ENCODE data around the gene CLDN10. TPM values are rescaled to one million over a fixed set of nuclear protein-coding genes. Genes with fewer than 3 reads are reported as not detected.

Gene CLDN10
- total and polyA plus RNA-seq, 2 donors (not counting 3 experiments of a cell fraction or from before 2014, with no cell fraction given), result 0.49 to 0.69 TPM

DNA sequence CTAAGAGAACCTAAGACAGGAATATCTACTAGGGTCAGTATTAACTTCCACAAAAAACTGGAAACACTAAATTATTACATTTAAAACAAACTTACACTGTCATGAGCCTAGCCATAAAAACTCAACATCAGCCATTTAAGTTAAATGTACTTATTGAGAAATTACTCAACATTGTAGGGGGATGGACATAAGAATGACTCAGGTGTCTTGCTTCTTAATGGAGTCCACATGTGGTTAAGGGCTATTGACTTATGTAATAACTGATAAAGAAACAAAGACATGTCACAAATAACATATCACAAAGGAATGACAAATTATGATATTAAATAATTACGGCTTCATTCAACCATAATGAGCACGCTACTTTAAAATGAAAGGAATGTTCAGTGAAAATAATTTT, 36.2 kb downstream of the CLDN10 start:
- H3K79me2 ChIP-seq (ENCODE audit: control insufficient read depth, insufficient read depth, low read length), result no peaks in the 10 kb centered on the region
- no peaks in the 10 kb centered on the region for H3K9me1 ChIP-seq (replicated peaks; ENCODE audit: control insufficient read depth, extremely low read depth, insufficient read depth, low read length)
- H3K4me2 ChIP-seq (ENCODE audit: insufficient read depth, low read length), result no peak overlapping the region
- H3K36me3 ChIP-seq (ENCODE audit: control insufficient read depth in 2 of 2, extremely low read depth in 1 of 2, insufficient read depth in 2 of 2, low read length in 2 of 2), result peaks cover 17 to 26% of the 10 kb centered on the region in 2 experiments
- no peaks in the 10 kb centered on the region for H3K9me3 ChIP-seq (replicated peaks; ENCODE audit: control insufficient read depth, insufficient read depth, low read length)
- no peaks in the 10 kb centered on the region for H3K27me3 ChIP-seq (ENCODE audit: control insufficient read depth in 2 of 2, insufficient read depth in 2 of 2, low read length in 2 of 2)
- TF ChIP-seq CTCF (IDR thresholded peaks at IDR 0.05; ENCODE audit: extremely low read depth in 1 of 2, insufficient read depth in 1 of 2, low read depth in 1 of 2, low read length in 2 of 2) (no peak), JUN (IDR thresholded peaks at IDR 0.05; ENCODE audit: borderline replicate concordance, insufficient read depth, insufficient read length, low read depth) (no peak), POLR2AphosphoS5 (IDR thresholded peaks at IDR 0.05; ENCODE audit: insufficient read depth, low read depth, low read length) (no peak), GATA2 (IDR thresholded peaks at IDR 0.05; ENCODE audit: insufficient read depth, insufficient read length, low read depth, low read length) (no peak), FOS (IDR thresholded peaks at IDR 0.05; ENCODE audit: borderline replicate concordance, insufficient read depth, low read length) (no peak), EZH2 (IDR thresholded peaks at IDR 0.05; ENCODE audit: borderline replicate concordance, low read depth, low read length, severe bottlenecking) (no peak), MAX (IDR thresholded peaks at IDR 0.05; ENCODE audit: insufficient read depth, insufficient read length) (no peak), POLR2A (IDR thresholded peaks at IDR 0.05; ENCODE audit: low read depth, low read length) (no peak), MYC (IDR thresholded peaks at IDR 0.05; ENCODE audit: low read depth, low read length) (no peak)
- FAIRE-seq (no peak), DNase-seq (ENCODE audit: low read depth, low spot score) (no peak)
- H3K4me1 ChIP-seq (ENCODE audit: control insufficient read depth, extremely low read depth, insufficient read depth, low read length), result no peaks in the 10 kb centered on the region
- no peak overlapping the region for H3K4me3 ChIP-seq (replicated peaks in 1 of 3; ENCODE audit: insufficient read depth in 1 of 3, low read depth in 1 of 3, low read length in 3 of 3)
- dilution Hi-C loops (cut with MboI; ENCODE audit: extremely low pct_ligation_motif_present, low sequenced_read_pairs) (no loop called here), intact Hi-C loops (cut with micrococcal nuclease) (no loop called here)
- H3K27ac ChIP-seq (ENCODE audit: insufficient read depth, low read depth, low read length), result no peak overlapping the region
- ChIA-PET CTCF (no interaction called here), POLR2A (no interaction called here)
- H2AFZ ChIP-seq (ENCODE audit: low read depth, low read length), result no peak overlapping the region
- BruUV-seq (replicated peaks), result no TSS peak
- H4K20me1 ChIP-seq (replicated peaks; ENCODE audit: control insufficient read depth, extremely low read depth, insufficient read depth, low read length), result no peaks in the 10 kb centered on the region
- H3K9ac ChIP-seq (replicated peaks; ENCODE audit: extremely low read depth, insufficient read depth, low read length), result no peak overlapping the region

Measured in endothelial cell of umbilical vein (primary cell).